GM18517 (cell line): ENCODE data around the gene COPS7A.
A peak's percentile ranks its signal among the peaks of the same experiment; 100 is the strongest.

Experiments used
- ATAC-seq: cut with Tn5 transposase; IDR thresholded peaks from one replicate; pipeline ENCODE4 v1.9.1; 2021; ENCODE audit warnings: mild to moderate bottlenecking, moderate library complexity; ENCODE audit not compliant: unreplicated experiment

COPS7A gene

GRCh38 chr12:6768437-6768914 is 44.6 kb downstream of the COPS7A start:
- ATAC-seq: no peak

GRCh38 chr12:6768990-6769389 is 45.1 kb downstream of the COPS7A start:
- no peak for ATAC-seq

- no peak for ATAC-seq
These were observed 45.8 kb downstream of the COPS7A start for GRCh38 chr12:6769666-6770065.

- no peak for ATAC-seq
These were observed 46.2 kb downstream of the COPS7A start for GRCh38 chr12:6770094-6770493.

- no peak for ATAC-seq
These were observed 46.8 kb downstream of the COPS7A start for GRCh38 chr12:6770600-6770999.

- ATAC-seq: no peak
These were observed 47.2 kb downstream of the COPS7A start for GRCh38 chr12:6771091-6771495.

GRCh38 chr12:6771509-6772330 is 47.9 kb downstream of the COPS7A start:
- ATAC-seq: no peak

- no peak for ATAC-seq
These were observed 48.5 kb downstream of the COPS7A start, which contains the start of gene LAG3 for GRCh38 chr12:6772331-6772695. LAG3 (plus strand) TSS chr12:6772520; CDS start chr12:6772853, 333 bp downstream.

- no peak for ATAC-seq
These were observed 49.1 kb downstream of the COPS7A start for GRCh38 chr12:6772726-6773589.

- ATAC-seq: no peak
These were observed 49.9 kb downstream of the COPS7A start for GRCh38 chr12:6773590-6774351.

- no peak for ATAC-seq
These were observed 50.7 kb downstream of the COPS7A start for GRCh38 chr12:6774499-6775062.

GRCh38 chr12:6775185-6776174 is 51.6 kb downstream of the COPS7A start:
- ATAC-seq: no peak

- no peak for ATAC-seq
These were observed 53.5 kb downstream of the COPS7A start for GRCh38 chr12:6777386-6777785.

- no peak for ATAC-seq
These were observed 54.3 kb downstream of the COPS7A start for GRCh38 chr12:6778217-6778573.

GRCh38 chr12:6778574-6779550 is 55.0 kb downstream of the COPS7A start:
- ATAC-seq: peak; percentile 80

GRCh38 chr12:6779708-6780432 is 56.0 kb downstream of the COPS7A start:
- no peak for ATAC-seq

GRCh38 chr12:6780573-6780972 is 56.7 kb downstream of the COPS7A start:
- ATAC-seq: no peak
